GM18867 (cell line): ENCODE data around the gene ZNF577.

Experiments
- ATAC-seq: cut with Tn5 transposase; IDR thresholded peaks from one replicate; pipeline ENCODE4 v1.9.1; 2021; ENCODE audit warnings: mild to moderate bottlenecking, moderate library complexity; ENCODE audit not compliant: unreplicated experiment

The ZNF577 gene

GRCh38 chr19:51873097-51873496 lies 14.7 kb downstream of the ZNF577 start:
- ATAC-seq, result no peak

GRCh38 chr19:51861870-51862622 lies 25.7 kb downstream of the ZNF577 start:
- ATAC-seq, result no peak

DNA sequence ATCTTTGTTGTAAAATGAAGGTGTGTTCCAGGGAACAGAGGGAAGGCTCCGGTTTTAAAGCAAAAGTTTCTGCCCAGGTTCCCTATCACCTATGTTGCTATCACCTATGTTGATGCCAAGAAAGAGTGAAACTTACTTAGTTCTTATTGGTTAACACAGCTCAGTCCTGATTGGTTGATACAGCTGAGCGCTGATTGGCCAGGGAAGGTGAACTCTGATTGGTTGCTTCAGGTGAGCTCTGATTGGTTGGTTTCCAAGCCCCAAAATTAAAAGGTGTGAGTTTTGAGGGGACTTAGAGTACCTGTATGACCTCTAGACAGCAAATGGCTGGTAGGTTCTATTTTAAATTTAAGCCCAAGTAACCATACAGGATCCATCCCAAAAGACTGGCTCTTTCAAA lies 50.6 kb downstream of the ZNF577 start:
- no peak for ATAC-seq

DNA sequence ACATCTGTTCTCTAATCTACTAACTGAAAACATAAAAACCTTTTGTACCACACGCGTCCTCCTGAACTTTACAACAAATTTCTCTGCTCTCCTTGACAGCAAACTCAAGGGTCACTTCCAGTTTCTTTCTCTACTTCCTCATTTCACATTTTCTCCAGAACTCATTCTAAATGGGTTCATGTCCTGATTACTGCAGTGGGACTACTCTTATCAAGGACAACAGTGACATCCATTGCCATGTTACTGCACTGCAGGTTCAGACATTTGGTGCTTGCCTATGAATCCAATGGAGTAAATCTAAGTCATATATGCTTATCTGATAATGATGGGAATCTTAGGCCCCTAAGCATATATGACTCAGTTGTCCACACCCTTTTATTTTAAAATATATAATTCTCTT lies 57.5 kb downstream of the ZNF577 start:
- no peak for ATAC-seq

DNA sequence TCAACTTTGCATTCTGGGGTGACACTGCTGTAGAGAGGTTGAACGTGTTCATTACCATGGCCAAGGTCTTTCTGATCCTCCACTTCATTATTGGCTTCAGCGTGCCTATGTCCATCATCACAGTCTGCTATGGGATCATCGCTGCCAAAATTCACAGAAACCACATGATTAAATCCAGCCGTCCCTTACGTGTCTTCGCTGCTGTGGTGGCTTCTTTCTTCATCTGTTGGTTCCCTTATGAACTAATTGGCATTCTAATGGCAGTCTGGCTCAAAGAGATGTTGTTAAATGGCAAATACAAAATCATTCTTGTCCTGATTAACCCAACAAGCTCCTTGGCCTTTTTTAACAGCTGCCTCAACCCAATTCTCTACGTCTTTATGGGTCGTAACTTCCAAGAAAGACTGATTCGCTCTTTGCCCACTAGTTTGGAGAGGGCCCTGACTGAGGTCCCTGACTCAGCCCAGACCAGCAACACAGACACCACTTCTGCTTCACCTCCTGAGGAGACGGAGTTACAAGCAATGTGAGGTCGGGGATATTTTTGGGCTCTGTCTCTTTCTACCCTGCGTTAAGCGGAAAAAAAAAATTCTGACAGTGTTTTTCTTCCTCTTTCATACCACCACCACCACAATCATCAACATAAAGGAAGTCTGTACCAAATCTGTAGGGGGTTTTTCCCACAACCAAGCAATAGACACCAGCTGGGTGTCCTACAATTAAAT lies 63.3 kb downstream of the ZNF577 start:
- no peak for ATAC-seq

DNA sequence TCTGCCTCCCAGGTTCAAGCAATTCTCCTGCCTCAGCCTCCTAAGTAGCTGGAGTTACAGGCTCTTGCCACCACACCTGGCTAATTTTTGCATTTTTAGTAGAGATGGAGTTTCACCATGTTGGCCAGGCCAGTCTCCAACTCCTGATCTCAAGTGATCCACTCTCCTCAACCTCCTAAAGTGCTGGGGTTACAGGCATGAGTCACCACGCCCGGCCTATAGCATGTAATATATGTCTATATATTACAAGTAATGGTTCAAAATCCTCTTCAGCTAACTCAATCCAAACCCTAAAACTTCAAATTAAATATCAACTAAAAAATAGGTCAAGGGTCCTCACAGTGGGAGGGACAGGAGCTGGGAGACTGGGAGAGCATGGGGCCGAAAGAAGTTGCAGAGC lies 64.8 kb downstream of the ZNF577 start:
- no peak for ATAC-seq

DNA sequence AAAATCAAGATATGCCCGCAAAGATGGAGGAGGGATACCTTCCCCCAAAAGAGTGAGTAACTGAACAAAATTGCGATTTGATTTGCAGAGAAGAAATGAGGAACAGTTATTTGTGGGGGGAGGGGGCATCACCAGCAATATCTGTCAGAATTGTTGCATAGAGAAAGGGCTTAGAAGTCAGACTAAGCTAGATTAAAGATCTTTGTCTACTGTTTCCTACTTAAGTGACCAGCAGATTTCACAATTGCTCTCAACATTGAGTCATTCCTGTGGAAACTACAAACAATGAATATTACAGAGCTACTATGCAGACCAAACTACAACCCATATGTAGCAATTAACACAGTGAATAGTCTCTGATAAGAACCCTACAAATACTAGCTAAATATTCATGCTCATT lies 65.4 kb downstream of the ZNF577 start:
- no peak for ATAC-seq

- no peak for ATAC-seq
Observed at GRCh38 chr19:51821921-51822320, 65.8 kb downstream of the ZNF577 start.

GRCh38 chr19:51821456-51821855 lies 66.3 kb downstream of the ZNF577 start:
- no peak for ATAC-seq
